GM19328 (cell line): Measurements from ENCODE around the gene ATP9B.

Experiments used
- ATAC-seq: cut with Tn5 transposase; IDR thresholded peaks from one replicate; pipeline ENCODE4 v1.9.1; 2021; ENCODE audit warnings: mild to moderate bottlenecking, moderate library complexity; ENCODE audit not compliant: unreplicated experiment

ATP9B gene, protein sequence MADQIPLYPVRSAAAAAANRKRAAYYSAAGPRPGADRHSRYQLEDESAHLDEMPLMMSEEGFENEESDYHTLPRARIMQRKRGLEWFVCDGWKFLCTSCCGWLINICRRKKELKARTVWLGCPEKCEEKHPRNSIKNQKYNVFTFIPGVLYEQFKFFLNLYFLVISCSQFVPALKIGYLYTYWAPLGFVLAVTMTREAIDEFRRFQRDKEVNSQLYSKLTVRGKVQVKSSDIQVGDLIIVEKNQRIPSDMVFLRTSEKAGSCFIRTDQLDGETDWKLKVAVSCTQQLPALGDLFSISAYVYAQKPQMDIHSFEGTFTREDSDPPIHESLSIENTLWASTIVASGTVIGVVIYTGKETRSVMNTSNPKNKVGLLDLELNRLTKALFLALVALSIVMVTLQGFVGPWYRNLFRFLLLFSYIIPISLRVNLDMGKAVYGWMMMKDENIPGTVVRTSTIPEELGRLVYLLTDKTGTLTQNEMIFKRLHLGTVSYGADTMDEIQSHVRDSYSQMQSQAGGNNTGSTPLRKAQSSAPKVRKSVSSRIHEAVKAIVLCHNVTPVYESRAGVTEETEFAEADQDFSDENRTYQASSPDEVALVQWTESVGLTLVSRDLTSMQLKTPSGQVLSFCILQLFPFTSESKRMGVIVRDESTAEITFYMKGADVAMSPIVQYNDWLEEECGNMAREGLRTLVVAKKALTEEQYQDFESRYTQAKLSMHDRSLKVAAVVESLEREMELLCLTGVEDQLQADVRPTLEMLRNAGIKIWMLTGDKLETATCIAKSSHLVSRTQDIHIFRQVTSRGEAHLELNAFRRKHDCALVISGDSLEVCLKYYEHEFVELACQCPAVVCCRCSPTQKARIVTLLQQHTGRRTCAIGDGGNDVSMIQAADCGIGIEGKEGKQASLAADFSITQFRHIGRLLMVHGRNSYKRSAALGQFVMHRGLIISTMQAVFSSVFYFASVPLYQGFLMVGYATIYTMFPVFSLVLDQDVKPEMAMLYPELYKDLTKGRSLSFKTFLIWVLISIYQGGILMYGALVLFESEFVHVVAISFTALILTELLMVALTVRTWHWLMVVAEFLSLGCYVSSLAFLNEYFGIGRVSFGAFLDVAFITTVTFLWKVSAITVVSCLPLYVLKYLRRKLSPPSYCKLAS

DNA sequence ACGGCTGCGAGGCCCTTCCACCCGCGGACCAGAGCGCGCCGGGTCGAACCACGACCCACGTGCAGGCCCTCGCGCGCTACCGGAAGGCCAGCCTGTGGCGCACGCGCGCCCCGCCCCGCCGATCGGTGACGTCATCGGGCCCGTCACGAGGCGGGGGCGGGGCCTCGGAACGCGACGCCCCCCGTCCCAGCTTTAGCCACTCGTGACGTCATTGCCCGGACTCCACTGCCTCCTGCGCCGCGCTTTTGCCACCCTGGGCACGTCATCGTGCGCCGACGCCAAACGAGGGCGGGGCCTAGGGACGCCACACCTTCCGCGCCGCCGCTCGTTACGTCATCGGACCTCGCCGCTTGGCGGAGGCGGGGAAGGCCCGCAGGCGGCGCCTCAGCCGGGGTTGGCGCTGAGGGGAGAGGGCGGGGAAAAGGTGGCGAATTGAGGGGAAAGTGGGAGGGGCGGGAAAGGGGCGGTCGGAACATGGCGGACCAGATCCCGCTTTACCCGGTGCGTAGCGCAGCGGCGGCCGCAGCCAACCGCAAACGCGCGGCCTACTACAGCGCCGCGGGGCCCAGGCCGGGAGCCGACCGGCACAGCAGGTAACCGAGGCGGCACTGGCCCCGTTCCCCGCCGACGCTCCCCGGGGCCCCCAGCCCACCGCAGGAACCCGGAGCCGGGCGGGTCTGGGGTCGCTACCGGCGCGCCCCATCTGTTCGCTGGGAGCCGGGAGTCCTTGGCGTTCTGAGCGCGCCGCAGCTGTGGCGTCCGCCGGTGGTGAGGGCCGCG, at the start of gene ATP9B:
TSS of gene ATP9B (plus strand) at position 458 of the 780 bp plus-strand sequence. CDS start at position 475, 17 bp downstream.
- ATAC-seq: peak; percentile 73

DNA sequence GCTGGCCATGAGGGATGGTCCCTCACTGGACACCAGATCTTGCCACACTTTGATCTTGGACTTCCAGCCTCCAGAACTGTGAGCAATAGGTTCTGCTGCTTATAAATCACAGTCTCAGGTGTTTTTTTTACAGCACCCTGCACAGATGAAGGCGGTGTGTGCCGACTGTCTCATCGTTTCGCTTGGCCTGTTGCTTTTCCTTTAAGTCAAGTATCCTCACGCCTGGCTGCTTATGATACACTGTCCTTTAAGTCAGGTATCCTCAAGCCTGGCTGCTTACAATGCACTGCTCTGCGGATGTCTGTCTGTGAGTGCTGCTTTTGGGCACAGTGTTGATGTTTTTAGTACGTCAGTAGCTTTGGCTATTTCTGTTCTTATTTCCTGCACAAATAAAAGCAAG, 49.3 kb upstream of the ATP9B start:
- no peak for ATAC-seq

DNA sequence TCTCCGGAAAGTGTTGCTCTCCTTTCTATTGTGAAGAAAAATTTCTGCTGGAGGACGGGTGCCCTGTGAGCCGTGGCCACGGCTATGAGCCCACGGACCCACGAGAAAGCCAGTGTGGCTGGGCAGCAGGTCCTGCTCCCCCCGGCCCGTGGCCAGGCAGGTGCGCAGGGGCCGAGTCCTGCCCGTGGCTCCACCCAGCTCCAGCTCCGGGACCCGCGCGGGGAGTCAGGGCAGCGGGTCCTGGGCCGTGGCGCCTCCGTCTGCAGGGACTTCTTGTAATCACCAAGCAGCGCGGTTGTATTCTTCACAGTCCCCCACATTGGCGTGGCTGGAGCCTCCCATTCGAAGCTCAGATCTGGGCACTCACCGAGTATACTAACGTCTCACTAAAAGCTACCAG, 46.6 kb upstream of the ATP9B start:
- no peak for ATAC-seq

- ATAC-seq: no peak
Observed at GRCh38 chr18:79026491-79026890, 42.7 kb upstream of the ATP9B start.

- no peak for ATAC-seq
Observed at GRCh38 chr18:79030680-79031079, 38.5 kb upstream of the ATP9B start.

DNA sequence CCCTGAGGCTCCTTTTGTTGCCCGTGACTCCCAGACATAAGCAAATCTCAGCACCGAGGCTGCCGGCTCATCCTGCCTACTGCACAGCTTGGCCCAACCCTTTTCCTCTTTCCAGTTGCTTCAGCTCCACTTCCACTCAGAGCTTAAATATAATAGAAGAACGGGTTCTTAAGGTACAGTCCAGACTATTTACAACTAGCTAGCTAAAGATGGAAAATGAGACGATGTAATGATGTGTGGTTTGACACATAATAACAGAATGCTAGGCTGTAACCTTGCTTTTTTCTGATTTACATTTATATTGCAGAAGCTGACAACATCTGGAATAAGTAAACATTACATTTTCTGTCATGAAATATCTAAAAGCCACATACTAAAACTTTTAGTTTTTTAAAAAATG, 26.9 kb upstream of the ATP9B start:
- ATAC-seq: no peak

DNA sequence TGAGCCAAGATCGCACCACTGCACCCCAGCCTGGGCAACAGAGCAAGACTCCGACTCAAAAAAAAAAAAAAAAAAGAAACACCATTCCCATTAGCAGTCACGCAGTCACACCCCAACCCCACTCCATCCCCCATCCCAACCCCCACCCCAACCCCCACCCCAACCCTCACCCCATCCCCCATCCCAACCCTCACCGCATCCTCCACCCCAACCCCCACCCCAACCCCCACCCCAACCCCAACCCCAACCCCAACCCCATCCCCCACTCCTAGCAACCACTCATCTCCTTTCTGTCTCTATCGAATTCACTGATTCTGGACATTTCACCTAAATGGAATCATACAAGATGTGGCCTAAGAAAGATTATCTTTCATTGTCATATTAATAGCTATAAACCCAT, 25.9 kb upstream of the ATP9B start:
- no peak for ATAC-seq

GRCh38 chr18:79046522-79046921, 22.7 kb upstream of the ATP9B start:
- no peak for ATAC-seq

GRCh38 chr18:79047556-79048244, 21.5 kb upstream of the ATP9B start:
- no peak for ATAC-seq

DNA sequence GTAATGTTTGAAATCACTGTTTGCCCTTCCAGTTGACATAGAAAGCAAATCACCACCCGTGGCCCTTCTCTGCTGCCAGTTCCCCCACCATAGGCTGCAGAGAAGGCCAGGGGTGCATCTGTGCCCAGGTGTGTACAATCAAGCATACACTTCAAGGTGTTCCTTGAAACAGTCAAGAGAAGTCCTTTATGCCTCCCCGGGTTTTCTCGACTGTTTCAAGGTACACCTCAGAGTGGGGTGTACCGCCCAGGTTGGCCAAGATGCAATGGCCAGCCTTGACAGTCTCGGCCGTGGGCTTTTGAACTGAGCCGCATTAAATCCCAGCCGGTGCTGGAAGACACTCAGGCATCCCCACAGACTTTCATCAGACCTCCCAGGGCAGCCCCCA, 21.0 kb upstream of the ATP9B start:
- ATAC-seq: no peak

GRCh38 chr18:79049506-79049905, 19.7 kb upstream of the ATP9B start:
- no peak for ATAC-seq

GRCh38 chr18:79050005-79050404, 19.2 kb upstream of the ATP9B start:
- no peak for ATAC-seq

- no peak for ATAC-seq
Observed at GRCh38 chr18:79056827-79057367, 12.3 kb upstream of the ATP9B start.

- peak; percentile 65 for ATAC-seq
Observed at GRCh38 chr18:79058007-79058406, 11.2 kb upstream of the ATP9B start.

GRCh38 chr18:79062806-79063205, 6.4 kb upstream of the ATP9B start:
- no peak for ATAC-seq

- ATAC-seq: no peak
Observed at GRCh38 chr18:79064228-79064627, 5.0 kb upstream of the ATP9B start.

- ATAC-seq: no peak
Observed at GRCh38 chr18:79065802-79066201, 3.4 kb upstream of the ATP9B start.

- no peak for ATAC-seq
Observed at GRCh38 chr18:79067611-79068010, 1.6 kb upstream of the ATP9B start.

DNA sequence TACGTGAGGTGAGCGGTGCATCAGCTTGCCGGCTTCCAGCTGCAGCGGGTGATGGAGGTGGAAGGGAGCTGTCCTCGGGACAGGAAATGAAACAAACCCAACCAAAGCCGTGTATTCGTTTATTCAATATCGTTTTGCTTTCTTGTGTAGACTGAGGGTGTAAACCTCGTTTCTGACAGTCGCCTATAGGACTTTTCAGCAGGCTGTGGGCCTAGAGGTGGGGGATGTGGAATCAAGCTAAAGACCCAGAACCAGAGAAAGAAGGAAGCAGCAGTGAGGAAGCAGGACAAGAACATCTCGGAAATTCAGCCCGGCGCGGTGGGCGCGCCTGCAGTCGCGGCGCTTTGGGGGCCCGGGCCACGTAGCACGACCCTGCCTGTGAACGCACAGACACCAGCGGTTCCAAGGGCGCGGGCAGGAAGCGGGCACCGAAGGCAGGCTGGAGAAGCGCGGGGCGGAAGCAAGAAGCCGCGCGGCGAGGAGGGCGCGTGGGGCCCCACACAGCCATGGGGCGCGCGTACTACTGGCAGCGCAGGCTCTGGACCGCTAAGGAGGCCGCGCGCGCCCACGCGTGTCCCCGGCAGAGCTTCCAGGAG, 755 bp upstream of the ATP9B start:
- ATAC-seq: peak; percentile 9
